Measurements from ENCODE around the gene SLC15A3.

The SLC15A3 gene

DNA sequence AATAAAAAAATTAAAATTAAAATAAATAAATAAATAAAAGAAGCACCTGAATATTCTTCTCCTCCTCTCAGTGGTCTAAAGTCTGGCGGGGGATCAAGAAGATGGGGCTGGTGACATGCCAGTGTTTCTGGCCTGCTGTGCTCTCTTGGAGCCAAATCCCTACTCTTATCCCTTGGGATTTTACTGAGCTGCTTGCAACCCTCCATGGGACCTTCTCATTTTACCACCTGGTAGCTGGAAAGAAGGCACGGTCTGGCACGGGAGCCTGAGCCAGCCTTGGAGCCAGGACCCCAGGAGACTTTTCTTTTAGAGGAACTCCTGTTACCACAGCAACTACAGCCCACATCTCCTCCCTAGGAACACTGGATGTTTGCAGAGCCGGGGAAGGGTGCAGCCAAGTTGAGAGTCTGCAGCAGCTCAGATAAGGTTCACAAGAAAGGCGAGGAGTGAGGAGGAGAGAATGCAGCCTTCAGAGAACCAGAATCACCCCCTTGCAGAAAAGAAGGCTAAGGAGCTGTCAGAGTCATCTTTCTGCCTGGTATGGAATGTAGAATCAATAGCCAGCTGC, 41.0 kb upstream of the SLC15A3 start:
- no peak overlapping the region for H3K27ac ChIP-seq
- TF ChIP-seq ZFX (IDR thresholded peaks at IDR 0.05), result no peak
- TF ChIP-seq, protein P1, sequence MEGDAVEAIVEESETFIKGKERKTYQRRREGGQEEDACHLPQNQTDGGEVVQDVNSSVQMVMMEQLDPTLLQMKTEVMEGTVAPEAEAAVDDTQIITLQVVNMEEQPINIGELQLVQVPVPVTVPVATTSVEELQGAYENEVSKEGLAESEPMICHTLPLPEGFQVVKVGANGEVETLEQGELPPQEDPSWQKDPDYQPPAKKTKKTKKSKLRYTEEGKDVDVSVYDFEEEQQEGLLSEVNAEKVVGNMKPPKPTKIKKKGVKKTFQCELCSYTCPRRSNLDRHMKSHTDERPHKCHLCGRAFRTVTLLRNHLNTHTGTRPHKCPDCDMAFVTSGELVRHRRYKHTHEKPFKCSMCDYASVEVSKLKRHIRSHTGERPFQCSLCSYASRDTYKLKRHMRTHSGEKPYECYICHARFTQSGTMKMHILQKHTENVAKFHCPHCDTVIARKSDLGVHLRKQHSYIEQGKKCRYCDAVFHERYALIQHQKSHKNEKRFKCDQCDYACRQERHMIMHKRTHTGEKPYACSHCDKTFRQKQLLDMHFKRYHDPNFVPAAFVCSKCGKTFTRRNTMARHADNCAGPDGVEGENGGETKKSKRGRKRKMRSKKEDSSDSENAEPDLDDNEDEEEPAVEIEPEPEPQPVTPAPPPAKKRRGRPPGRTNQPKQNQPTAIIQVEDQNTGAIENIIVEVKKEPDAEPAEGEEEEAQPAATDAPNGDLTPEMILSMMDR (conservative IDR thresholded peaks at IDR 0.05), result no peak

DNA sequence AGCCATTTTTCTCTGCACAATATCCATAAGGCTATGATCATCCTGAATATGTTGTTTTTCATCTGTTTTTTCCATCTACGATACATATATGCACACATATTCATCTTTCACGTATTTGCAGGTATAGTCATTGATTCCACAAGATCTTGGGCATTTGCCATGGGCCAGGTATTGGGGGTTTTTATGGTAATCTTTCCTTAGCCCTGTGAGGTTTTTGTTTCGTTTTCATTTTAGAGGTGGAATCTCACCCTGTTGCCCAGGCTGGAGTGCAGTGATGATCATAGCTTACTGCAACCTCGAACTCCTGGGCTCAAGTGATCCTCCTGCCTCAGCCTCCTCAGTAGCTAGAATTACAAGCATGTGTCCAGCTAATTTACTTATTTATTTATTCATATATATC, 39.5 kb upstream of the SLC15A3 start:
- no peak overlapping the region for H3K27ac ChIP-seq
- TF ChIP-seq, protein P1 (conservative IDR thresholded peaks at IDR 0.05), result no peak
- no peak for TF ChIP-seq ZFX (IDR thresholded peaks at IDR 0.05)

DNA sequence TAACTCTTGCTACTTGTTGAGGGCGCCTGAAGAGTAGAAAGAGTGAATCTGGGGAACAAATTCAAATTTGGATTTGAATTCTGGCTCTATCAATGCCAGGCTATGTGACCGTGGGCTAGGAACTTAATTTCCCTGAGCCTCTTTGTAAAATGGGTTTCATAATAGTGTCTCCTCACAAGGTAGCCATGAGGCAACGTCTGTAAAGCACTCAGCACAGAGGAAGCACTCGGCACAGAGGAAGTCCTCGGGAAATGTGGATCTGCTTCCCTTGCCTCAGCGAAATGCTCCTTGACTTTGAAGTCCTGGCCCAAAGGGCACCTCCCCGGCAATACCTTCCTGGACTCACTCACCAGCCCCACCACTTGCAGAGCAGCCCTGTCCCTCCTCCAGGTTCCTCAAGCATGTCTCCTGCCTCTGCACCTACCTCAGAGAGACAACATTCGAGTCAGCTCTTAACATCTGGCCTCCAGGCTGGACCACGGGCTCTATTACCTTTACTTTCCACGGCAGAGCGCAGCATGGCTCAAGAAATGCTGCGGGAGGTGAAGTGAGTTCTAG, 37.2 kb upstream of the SLC15A3 start:
- no peak overlapping the region for H3K27ac ChIP-seq
- TF ChIP-seq, protein P1 (conservative IDR thresholded peaks at IDR 0.05), result no peak
- no peak for TF ChIP-seq ZFX (IDR thresholded peaks at IDR 0.05)

DNA sequence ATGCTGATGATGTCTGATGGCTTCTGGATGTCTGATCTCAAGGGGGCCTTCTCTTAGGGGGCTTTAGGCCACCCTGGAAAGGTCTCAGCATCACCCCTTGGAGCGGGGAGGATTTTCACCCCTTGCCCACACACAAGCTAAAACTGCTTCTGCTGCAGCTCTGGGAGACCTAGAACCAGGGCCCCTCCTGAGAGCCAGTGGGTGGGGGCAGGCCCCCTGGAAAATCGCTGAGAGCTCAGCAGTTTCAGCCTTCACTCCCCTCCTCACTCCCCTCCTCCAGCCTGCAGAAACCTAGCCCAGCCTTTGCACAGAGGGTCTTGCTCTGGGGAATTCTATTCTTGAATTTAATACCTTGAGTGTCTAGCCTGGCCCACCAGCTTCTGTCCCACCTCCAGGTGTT, 36.7 kb upstream of the SLC15A3 start:
- no peak overlapping the region for H3K27ac ChIP-seq
- no peak for TF ChIP-seq ZFX (IDR thresholded peaks at IDR 0.05)
- TF ChIP-seq, protein P1 (conservative IDR thresholded peaks at IDR 0.05), result no peak

DNA sequence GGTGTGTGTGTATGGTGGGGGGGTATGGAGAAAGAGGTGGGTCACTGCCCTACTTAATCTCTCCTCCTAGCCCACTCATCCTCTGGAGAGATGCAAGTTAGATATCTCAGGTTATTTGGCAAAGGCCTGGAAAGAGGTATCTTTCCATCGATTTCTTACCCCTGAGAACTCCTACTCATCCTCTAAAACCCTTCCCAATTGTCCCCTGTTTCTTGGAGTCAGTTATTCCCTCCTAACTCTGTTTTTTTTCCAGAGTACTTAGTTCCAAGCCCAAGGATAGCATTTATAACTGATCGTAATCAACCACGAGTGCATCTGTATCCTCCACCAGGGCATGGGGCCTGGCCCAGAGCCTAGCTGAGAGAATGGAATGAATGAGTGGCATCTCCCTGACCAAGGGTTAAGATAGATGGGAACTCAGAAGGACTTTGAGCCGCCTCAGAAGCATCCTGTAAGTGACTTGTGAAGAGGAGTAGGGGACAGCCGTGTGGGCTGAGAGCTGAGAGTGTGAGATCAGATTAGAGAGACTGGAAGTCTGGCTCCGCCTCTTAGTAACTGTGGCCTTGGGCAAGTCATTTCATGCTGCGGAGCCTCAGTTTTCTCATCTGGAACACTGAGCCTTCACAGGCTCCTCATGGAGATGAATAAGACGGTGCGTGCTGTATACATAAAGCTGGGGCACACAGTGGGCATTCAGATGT, 35.8 kb upstream of the SLC15A3 start:
- no peak for TF ChIP-seq ZFX (IDR thresholded peaks at IDR 0.05)
- TF ChIP-seq, protein P1 (conservative IDR thresholded peaks at IDR 0.05), result no peak
- no peak overlapping the region for H3K27ac ChIP-seq

DNA sequence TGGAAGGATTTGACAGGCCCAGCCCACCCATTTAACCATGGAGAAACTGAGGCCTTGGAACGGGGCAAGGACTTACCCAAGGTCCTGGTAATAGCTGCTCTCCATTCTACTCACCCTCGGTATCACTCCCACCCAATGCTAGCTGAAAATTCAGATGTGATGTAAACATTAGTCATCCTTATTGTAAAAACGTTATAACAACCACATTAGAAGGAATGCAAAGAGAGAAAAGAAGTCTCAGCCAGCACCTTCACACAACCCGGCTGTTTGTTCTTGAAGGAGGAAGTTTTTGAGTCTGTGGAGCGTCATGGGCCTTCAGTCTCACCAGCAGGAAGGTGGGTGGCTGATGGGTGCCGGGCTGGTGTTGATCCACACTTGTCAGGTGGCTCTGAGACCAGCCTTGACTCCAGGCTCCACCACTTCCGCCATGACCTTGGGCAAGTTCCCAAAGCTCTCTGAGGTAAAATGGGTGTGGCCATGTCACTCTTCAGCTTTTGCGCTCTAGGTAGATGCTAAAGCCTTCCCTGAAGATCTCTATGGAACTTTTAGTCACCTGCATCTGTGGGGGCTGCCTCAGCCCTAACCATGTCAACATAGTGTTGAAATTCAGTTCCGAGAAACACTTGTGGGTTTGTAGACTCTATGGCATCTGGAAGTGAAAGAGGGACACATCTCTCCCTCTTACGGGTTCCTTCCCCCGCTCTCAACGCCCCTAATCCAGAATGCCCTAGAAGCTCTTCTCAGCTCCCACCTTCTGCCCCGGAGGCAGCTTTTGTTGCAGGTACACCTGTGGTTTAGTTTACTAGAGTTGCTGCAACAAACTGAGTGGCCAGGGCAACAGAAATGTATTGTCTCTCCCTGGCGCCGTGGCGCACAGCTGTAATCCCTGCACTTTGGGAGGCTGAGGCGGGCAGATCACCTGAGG, 34.3 kb upstream of the SLC15A3 start:
- H3K27ac ChIP-seq, result no peak overlapping the region
- TF ChIP-seq ZFX (IDR thresholded peaks at IDR 0.05), result no peak
- TF ChIP-seq, protein P1 (conservative IDR thresholded peaks at IDR 0.05), result no peak

Measured in C4-2B (cell line).